Ascending aorta (tissue), 2 donors: ENCODE measurements around the gene MBNL1. TPM values are rescaled to one million over a fixed set of nuclear protein-coding genes. Genes with fewer than 3 reads are reported as not detected.

Experiments
- DNase-seq, 2 donors: peaks; one replicate each; pipeline ENCODE4 v3.0.0-alpha.2; 2019; ENCODE audit warnings: low spot score in 2 of 2
- H3K27ac ChIP-seq, 2 donors: fragments of 200-600 bp; sonication (generic); one replicate each; pipeline ENCODE4 v1.5.1; 2016 to 2017; ENCODE audit warnings: mild to moderate bottlenecking in 1 of 2
- H3K27me3 ChIP-seq: fragments of 200-600 bp; sonication (generic); one replicate; pipeline ENCODE4 v1.5.1; 2017
- H3K36me3 ChIP-seq, 2 donors: fragments of 200-600 bp; sonication (generic); one replicate each; pipeline ENCODE4 v1.5.1; 2016
- H3K4me1 ChIP-seq, 2 donors: fragments of 200-600 bp; sonication (generic); one replicate each; pipeline ENCODE4 v1.5.1; 2016 to 2017; ENCODE audit warnings: mild to moderate bottlenecking in 1 of 2
- H3K4me3 ChIP-seq, 2 donors: fragments of 200-600 bp; sonication (generic); one replicate each; pipeline ENCODE4 v1.5.1; 2016 to 2017; ENCODE audit warnings: mild to moderate bottlenecking in 1 of 2
- H3K9me3 ChIP-seq, 2 donors: fragments of 200-600 bp; sonication (generic); one replicate each; pipeline ENCODE4 v1.5.1; 2016
- CTCF ChIP-seq, 3 experiments: fragments of 200-600 bp in 2 of 3; fragments of 450-650 bp in 1 of 3; sonication (generic) in 2 of 3; IDR thresholded peaks; one replicate each; pipeline ENCODE4 v1.5.1; 2016 to 2019; ENCODE audit warnings: antibody characterized with exemption in 3 of 3, mild to moderate bottlenecking in 1 of 3, moderate library complexity in 1 of 3
- intact Hi-C: fragments of 100-400 bp; cut with DNase I; formaldehyde crosslinking; loops from one replicate; pipeline ENCODE4 v1.15.1; 2023
- total RNA-seq: library from RNA; depleted of rRNA; stranded (reverse); fragments of >200 nt; gene quantifications from one replicate; pipeline ENCODE4 v1.1.0, GENCODE V29; 2016

The MBNL1 gene
- total RNA-seq, 1 donor from 2014 or later = 350 TPM

GRCh38 chr3:152466784-152467183 is 198.1 kb downstream of the MBNL1 start:
- Histone ChIP-seq H3K9me3 (no peaks in the 10 kb centered on the region), H3K36me3 (peaks cover 9 to 34% of the 10 kb centered on the region in 2 donors), H3K27me3 (no peaks in the 10 kb centered on the region), H3K4me1 (peaks cover 0 to 20% of the 10 kb centered on the region in 2 donors), H3K4me3 (no peak overlapping the region), H3K27ac (peak overlapping the region in 1 of 2 donors; percentile 11)
- no peak for DNase-seq
- TF ChIP-seq CTCF (IDR thresholded peaks at IDR 0.05) = peak in 2 of 3 experiments; percentile 40 to 50
- intact Hi-C loops = no loop called here

GRCh38 chr3:152469248-152470025 is 200.7 kb downstream of the MBNL1 start:
- peaks cover 0 to 13% of the 10 kb centered on the region in 2 donors for H3K36me3 ChIP-seq
- DNase-seq = no peak
- peaks cover 0 to 7% of the 10 kb centered on the region in 2 donors for H3K4me1 ChIP-seq
- no peak overlapping the region for H3K27ac ChIP-seq
- no peaks in the 10 kb centered on the region for H3K27me3 ChIP-seq
- intact Hi-C loops = loop anchor here (5.0 to 10.0 kb wide), 3 partner anchors 53 to 542 kb away; partner anchors contain the start of gene P2RY1
- H3K9me3 ChIP-seq = no peaks in the 10 kb centered on the region
- no peak for TF ChIP-seq CTCF (IDR thresholded peaks at IDR 0.05)
- H3K4me3 ChIP-seq = no peak overlapping the region

- Histone ChIP-seq H3K36me3 (peaks cover 0 to 8% of the 10 kb centered on the region in 2 donors), H3K4me1 (peaks cover 0 to 2% of the 10 kb centered on the region in 2 donors), H3K4me3 (no peak overlapping the region), H3K27ac (no peak overlapping the region), H3K9me3 (no peaks in the 10 kb centered on the region), H3K27me3 (no peaks in the 10 kb centered on the region)
- intact Hi-C loops = loop anchor here (5.0 to 10.0 kb wide), 3 partner anchors 52 to 543 kb away; partner anchors contain the start of gene P2RY1
- TF ChIP-seq CTCF (IDR thresholded peaks at IDR 0.05) = no peak
- DNase-seq = no peak
Measured at GRCh38 chr3:152470095-152470494, 201.4 kb downstream of the MBNL1 start.

GRCh38 chr3:152470893-152471292 is 202.2 kb downstream of the MBNL1 start:
- H3K4me1 ChIP-seq = peaks cover 0 to 2% of the 10 kb centered on the region in 2 donors
- no peak for TF ChIP-seq CTCF (IDR thresholded peaks at IDR 0.05)
- no peak overlapping the region for H3K4me3 ChIP-seq
- peak overlapping the region in 1 of 2 donors; percentile 27 for H3K27ac ChIP-seq
- H3K9me3 ChIP-seq = peaks cover 0 to 6% of the 10 kb centered on the region in 2 donors
- H3K36me3 ChIP-seq = peaks cover 0 to under 1% of the 10 kb centered on the region in 2 donors
- intact Hi-C loops = loop anchor here (5.0 to 10.0 kb wide), 3 partner anchors 51 to 544 kb away; partner anchors contain the start of gene P2RY1
- no peaks in the 10 kb centered on the region for H3K27me3 ChIP-seq
- no peak for DNase-seq

GRCh38 chr3:152471814-152472671 is 203.3 kb downstream of the MBNL1 start:
- intact Hi-C loops = loop anchor here (5.0 to 10.0 kb wide), 3 partner anchors 50 to 545 kb away; partner anchors contain the start of gene P2RY1
- Histone ChIP-seq H3K36me3 (no peaks in the 10 kb centered on the region), H3K9me3 (peaks cover 0 to 11% of the 10 kb centered on the region in 2 donors), H3K27ac (peak overlapping the region; percentile 49 to 52), H3K4me1 (peaks cover 0 to 2% of the 10 kb centered on the region in 2 donors), H3K27me3 (no peaks in the 10 kb centered on the region), H3K4me3 (peak overlapping the region; percentile 2 to 32)
- TF ChIP-seq CTCF (IDR thresholded peaks at IDR 0.05) = peak; percentile 47 to 72 (median 69)
- DNase-seq = peak in 1 of 2 donors; percentile 88
